GM18526 (cell line): ENCODE results near the gene GAS2L2.

Experiments
- POLR2A ChIP-seq: IDR thresholded peaks from 3 replicates; pipeline ENCODE4 v1.6.1; 2011; ENCODE audit not compliant: insufficient read length; ENCODE audit errors: extremely low read depth

The GAS2L2 gene

DNA sequence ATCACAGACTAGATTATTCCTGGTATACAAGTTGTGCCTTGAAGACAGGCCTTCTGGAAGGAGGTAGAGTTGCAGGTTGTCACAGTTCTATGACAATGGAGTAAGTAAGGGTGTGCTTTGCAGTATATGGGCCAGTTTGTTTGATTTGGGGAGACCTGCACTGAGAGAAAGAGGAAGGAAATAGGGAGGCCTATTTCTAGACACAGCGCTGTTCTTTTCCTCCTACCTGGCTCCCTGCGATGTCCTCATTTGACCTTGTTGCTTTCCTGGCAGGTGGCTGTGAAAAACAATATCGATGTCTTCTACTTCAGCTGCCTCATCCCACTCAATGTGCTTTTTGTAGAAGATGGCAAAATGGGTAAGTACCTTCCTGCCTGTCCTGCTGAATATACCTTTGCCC, 44.1 kb downstream of the GAS2L2 start:
- no peak for TF ChIP-seq POLR2A

DNA sequence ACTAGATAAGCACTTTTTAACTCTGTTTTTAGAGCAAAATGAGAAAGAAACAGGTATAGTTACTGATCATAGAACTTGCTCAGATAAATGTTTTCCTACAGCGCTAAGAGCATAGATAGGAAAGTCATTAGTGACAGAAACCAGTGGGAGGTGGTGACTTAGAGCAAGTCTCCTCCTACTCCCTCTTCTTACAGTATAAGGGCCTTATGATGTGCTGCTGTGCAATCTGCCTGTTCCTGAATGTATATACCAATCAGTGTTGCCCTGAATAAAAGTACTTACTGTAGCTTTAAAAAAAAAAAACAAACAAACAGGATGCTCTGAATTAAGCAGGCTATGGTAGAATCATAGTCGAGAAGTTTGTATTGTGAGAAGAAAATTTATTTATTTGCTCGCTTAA, 44.9 kb downstream of the GAS2L2 start:
- TF ChIP-seq POLR2A, result no peak

DNA sequence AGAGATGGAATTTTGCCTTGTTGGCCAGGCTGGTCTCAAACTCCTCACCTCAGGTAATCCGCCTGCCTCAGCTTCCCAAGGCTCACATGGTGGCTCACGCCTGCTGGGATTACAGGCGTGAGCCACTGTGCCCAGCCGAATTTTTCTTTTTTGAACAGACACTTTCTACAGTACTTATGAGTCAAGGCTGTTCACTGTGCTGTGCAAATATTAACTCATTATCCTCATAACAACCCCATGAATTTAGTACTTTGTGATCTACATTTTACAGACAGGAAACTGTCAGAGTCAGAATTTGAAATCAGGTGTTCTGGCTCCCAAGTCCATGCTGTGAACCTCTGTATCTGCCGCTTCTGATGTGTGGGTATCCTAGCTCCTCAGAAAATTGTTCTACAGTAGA, 47.3 kb downstream of the GAS2L2 start:
- TF ChIP-seq POLR2A, result no peak

DNA sequence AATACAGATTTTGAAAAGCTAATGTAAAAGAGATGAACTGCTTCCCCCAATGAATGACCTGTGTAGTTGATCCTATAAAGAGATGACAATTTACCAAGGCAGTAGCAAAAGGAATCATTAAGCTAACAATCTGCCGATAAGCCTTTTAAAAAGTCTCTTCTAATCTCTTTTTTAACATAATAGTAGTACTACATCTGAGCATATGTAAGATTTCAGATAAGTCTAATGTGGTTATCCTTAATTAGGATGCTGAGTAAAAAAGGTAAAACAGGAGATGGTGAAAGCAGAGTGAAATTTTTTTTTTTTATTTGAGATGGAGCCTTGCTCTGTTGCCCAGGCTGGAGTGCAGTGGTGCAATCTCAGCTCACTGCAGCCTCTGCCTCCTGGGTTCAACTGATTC, 47.8 kb downstream of the GAS2L2 start:
- TF ChIP-seq POLR2A, result no peak

DNA sequence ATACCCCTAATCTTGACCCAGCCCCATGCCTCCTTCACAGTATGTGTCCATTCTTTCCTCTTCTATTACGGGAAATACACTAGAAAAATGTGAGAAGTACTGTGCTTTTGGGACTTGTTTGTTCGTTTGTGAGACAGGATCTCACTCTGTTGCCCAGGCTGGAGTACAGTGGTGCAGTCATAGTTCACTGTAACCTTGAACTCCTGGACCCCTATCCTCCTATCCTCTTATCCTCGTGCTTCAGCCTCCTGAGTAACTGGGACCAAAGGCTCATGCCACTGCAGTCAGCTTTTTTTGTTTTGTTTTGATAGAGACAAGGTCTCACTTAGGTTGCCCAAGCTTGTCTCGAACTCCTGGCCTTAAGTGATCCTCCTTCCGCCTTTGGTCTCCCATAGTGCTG, 51.5 kb downstream of the GAS2L2 start:
- no peak for TF ChIP-seq POLR2A

DNA sequence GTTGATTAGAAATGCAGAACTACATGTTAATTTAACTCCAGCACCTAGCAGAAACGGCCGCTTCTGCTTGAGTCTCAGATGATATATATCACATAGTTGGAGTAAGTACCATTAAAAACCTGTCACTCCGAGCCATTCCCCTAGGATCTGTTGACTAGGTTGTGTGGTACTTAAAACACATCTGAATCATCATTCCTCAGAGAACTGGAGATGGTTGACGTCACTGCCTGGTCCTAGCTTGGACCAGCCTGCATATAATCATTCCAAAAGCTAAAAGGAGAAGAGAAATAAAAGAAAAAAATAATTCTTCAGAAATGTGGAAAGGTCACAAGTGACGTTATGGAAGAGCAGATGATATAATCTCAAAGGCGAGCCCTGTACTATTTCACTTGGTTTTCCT, 52.9 kb downstream of the GAS2L2 start:
- TF ChIP-seq POLR2A, result no peak

DNA sequence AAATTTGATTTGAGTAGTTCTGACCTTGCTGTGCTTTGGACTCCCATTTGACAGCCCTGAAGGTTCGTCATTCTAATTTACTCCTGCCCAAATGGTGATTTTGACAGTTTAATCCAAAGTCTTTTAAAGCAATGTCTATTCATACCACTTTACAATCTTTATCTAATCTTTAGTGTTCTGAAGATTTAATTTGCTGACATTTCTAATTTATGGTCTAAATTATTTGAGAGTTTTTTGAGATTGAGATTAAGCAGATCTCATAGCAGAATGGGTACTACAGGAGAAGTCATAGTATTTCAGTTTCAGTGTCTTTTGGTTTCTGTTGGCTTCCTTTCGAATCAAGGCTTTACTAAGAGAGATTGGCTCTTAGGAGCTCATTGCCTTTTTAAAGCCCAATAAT, 54.2 kb downstream of the GAS2L2 start:
- no peak for TF ChIP-seq POLR2A

DNA sequence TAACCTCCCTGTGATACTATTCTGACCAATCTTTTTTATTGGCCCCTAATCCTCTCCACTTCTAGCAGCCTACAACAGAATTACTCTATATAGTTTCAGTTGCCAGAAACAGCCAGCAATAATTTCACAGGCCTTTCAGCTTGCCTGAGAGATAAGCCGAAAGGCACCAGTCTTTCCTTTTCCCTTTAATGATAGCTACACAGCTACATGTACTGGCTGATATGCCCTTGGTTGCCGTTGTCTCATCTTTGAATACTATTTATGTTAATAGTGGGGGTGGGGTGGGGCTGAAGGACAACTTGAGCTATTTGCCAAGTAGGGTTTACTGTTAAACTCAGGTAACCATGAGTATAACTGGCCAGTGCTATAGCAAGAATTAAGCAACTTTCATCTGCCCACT, 57.4 kb downstream of the GAS2L2 start:
- TF ChIP-seq POLR2A, result no peak

DNA sequence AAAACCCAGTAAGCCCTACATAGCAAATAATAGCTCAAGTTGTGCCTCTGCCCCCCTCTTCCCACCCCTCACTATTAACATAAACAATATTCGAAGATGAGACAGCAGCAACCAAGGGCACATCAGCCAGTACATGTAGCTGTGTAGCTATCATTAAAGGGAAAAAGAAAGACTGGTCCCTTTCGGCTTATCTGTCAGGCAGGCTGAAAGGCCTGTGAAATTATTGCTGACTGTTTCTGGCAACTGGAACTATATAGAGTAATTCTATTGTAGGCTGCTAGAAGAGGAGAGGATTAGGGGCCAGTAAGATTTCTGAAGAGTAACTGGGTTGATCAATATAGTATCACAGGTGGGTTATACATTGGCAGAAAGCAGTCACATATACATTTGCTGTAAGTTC, 58.1 kb downstream of the GAS2L2 start:
- TF ChIP-seq POLR2A, result no peak
